GM19455 (cell line): ENCODE results near the gene PPM1M.

ENCODE experiments used
- ATAC-seq: cut with Tn5 transposase; IDR thresholded peaks from one replicate; pipeline ENCODE4 v1.9.1; 2021; ENCODE audit not compliant: unreplicated experiment

Gene PPM1M

GRCh38 chr3:52294320-52295150, 49.0 kb downstream of the PPM1M start:
- ATAC-seq, result no peak

GRCh38 chr3:52295671-52296208, 50.2 kb downstream of the PPM1M start:
- no peak for ATAC-seq

- no peak for ATAC-seq
These were observed 51.9 kb downstream of the PPM1M start for GRCh38 chr3:52297242-52298148.

- no peak for ATAC-seq
These were observed 52.9 kb downstream of the PPM1M start for GRCh38 chr3:52298149-52299098.

- ATAC-seq, result no peak
These were observed 53.8 kb downstream of the PPM1M start for GRCh38 chr3:52299247-52299878.
